22Rv1 (cell line): ENCODE data around the gene UBE2L5.

Source experiments
- ZFX ChIP-seq: fragments of 450-650 bp; IDR thresholded peaks from 2 replicates; pipeline ENCODE4 v1.6.1; 2017; ENCODE audit warnings: antibody characterized with exemption, borderline replicate concordance
- TF ChIP-seq, protein P1 (sequence below): fragments of 450-650 bp; IDR thresholded peaks from 2 replicates; pipeline ENCODE4 v1.5.1; 2017; ENCODE audit warnings: mild to moderate bottlenecking

DNA sequence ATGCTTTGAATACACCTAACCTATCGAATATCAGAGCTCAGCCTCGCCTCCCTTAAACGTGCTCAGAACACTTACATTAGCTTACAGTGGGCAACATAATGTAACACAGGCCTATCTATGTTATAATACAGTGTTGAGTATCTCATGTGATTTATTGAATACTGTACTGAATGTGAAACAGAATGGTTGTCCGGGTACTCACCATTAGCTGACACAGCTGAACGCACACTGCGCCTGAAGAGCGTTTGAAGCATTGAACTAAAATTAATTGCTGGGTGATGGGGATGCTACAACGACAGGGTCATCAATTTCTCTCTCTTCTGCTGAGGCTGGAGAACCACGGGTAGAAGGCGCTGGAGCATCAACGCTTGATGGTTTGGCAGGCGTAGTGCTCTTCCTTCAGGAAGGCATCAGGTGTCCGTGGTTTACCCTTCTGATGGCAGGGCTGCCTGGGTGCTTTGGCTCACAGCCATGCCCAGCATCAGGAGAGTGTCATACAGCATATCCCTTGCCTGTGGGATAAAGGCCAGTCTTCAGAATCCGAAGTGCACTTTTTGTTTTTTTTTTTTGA lies 46.9 kb upstream of the UBE2L5 start:
- TF ChIP-seq, protein P1, sequence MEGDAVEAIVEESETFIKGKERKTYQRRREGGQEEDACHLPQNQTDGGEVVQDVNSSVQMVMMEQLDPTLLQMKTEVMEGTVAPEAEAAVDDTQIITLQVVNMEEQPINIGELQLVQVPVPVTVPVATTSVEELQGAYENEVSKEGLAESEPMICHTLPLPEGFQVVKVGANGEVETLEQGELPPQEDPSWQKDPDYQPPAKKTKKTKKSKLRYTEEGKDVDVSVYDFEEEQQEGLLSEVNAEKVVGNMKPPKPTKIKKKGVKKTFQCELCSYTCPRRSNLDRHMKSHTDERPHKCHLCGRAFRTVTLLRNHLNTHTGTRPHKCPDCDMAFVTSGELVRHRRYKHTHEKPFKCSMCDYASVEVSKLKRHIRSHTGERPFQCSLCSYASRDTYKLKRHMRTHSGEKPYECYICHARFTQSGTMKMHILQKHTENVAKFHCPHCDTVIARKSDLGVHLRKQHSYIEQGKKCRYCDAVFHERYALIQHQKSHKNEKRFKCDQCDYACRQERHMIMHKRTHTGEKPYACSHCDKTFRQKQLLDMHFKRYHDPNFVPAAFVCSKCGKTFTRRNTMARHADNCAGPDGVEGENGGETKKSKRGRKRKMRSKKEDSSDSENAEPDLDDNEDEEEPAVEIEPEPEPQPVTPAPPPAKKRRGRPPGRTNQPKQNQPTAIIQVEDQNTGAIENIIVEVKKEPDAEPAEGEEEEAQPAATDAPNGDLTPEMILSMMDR: no peak
- TF ChIP-seq ZFX: no peak
